ENCODE results near the gene GPR146. TPM values are rescaled to one million over a fixed set of nuclear protein-coding genes. Genes with fewer than 3 reads are reported as not detected.

The GPR146 gene
- total and polyA plus RNA-seq, 11 donors = 11.1 to 56.8 (median 25.2) TPM

GRCh38 chr7:1016577-1017531 lies 27.5 kb upstream of the GPR146 start:
- TF ChIP-seq POLR2A (IDR thresholded peaks at IDR 0.05) = no peak
- no peak for TF ChIP-seq CTCF (IDR thresholded peaks at IDR 0.05)
- DNase-seq (no peak), ATAC-seq (no peak)
- no peaks in the 10 kb centered on the region for H3K27me3 ChIP-seq
- H3K4me3 ChIP-seq = no peak overlapping the region
- H3K27ac ChIP-seq = no peak overlapping the region
- H3K36me3 ChIP-seq = peaks cover 0 to 16% (median 4%) of the 10 kb centered on the region in 9 donors
- intact Hi-C loops (cut with DNase I) = no loop called here
- H3K4me1 ChIP-seq = peaks cover 0 to 13% (median 0%) of the 10 kb centered on the region in 12 donors
- WGBS, 4 donors = 85 to 94% (median 90%) methylated on average over 13 to 51 of the region's 51 CpGs
- peaks cover 0 to 6% (median 0%) of the 10 kb centered on the region in 12 donors for H3K9me3 ChIP-seq

GRCh38 chr7:1017586-1018333 lies 26.6 kb upstream of the GPR146 start:
- Histone ChIP-seq H3K27me3 (no peaks in the 10 kb centered on the region), H3K27ac (no peak overlapping the region), H3K36me3 (peaks cover 0 to 18% (median 6%) of the 10 kb centered on the region in 9 donors), H3K9me3 (peaks cover 0 to 6% (median 0%) of the 10 kb centered on the region in 12 donors), H3K4me3 (no peak overlapping the region), H3K4me1 (peaks cover 0 to 13% (median 0%) of the 10 kb centered on the region in 12 donors)
- no peak for TF ChIP-seq CTCF (IDR thresholded peaks at IDR 0.05)
- TF ChIP-seq POLR2A (IDR thresholded peaks at IDR 0.05) = no peak
- 91 to 95% (median 93%) methylated on average over 24 to 34 of the region's 34 CpGs for WGBS, 4 donors
- ATAC-seq (no peak), DNase-seq (no peak)
- intact Hi-C loops (cut with DNase I) = no loop called here

- ATAC-seq (no peak), DNase-seq (no peak)
- TF ChIP-seq CTCF (IDR thresholded peaks at IDR 0.05) (no peak), POLR2A (IDR thresholded peaks at IDR 0.05) (no peak)
- 90 to 93% (median 91%) methylated on average over 5 to 13 of the region's 13 CpGs for WGBS, 4 donors
- intact Hi-C loops (cut with DNase I) = no loop called here
- no peaks in the 10 kb centered on the region for H3K27me3 ChIP-seq
- H3K4me3 ChIP-seq = no peak overlapping the region
- peaks cover 0 to 18% (median 6%) of the 10 kb centered on the region in 9 donors for H3K36me3 ChIP-seq
- H3K27ac ChIP-seq = no peak overlapping the region
- peaks cover 0 to 6% (median 0%) of the 10 kb centered on the region in 12 donors for H3K9me3 ChIP-seq
- peaks cover 0 to 13% (median 0%) of the 10 kb centered on the region in 12 donors for H3K4me1 ChIP-seq
Observed at GRCh38 chr7:1018334-1018695, 26.0 kb upstream of the GPR146 start.
